ENCODE results near the gene DBF4B.

DNA sequence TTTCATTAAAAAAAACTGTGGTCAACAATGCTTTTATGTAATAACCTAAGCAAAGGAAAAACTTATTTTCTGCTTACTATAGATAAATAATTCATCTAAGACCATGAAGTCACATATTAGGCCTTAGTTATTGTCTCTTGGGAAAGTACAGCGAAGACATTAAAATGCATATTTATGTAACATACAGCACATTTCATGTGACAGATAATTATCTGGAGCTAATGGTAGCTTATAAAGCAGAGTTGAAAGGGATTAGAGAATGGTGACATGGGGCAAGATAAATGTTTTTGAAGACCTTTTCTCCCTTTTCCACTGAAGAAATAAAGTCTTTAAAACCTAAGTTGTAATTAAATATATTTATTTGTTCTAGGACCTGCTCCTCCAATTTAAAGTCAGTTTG lies 42.5 kb upstream of the DBF4B start:
- TF ChIP-seq, protein P1, sequence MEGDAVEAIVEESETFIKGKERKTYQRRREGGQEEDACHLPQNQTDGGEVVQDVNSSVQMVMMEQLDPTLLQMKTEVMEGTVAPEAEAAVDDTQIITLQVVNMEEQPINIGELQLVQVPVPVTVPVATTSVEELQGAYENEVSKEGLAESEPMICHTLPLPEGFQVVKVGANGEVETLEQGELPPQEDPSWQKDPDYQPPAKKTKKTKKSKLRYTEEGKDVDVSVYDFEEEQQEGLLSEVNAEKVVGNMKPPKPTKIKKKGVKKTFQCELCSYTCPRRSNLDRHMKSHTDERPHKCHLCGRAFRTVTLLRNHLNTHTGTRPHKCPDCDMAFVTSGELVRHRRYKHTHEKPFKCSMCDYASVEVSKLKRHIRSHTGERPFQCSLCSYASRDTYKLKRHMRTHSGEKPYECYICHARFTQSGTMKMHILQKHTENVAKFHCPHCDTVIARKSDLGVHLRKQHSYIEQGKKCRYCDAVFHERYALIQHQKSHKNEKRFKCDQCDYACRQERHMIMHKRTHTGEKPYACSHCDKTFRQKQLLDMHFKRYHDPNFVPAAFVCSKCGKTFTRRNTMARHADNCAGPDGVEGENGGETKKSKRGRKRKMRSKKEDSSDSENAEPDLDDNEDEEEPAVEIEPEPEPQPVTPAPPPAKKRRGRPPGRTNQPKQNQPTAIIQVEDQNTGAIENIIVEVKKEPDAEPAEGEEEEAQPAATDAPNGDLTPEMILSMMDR (IDR thresholded peaks at IDR 0.05), result no peak
- no peak for TF ChIP-seq EZH2 (IDR thresholded peaks at IDR 0.05)
- TF ChIP-seq EZH2phosphoT487 (IDR thresholded peaks at IDR 0.05), result no peak

Data from neural progenitor cell (in vitro differentiated cells).